ENCODE data around the gene BDKRB2.

DNA sequence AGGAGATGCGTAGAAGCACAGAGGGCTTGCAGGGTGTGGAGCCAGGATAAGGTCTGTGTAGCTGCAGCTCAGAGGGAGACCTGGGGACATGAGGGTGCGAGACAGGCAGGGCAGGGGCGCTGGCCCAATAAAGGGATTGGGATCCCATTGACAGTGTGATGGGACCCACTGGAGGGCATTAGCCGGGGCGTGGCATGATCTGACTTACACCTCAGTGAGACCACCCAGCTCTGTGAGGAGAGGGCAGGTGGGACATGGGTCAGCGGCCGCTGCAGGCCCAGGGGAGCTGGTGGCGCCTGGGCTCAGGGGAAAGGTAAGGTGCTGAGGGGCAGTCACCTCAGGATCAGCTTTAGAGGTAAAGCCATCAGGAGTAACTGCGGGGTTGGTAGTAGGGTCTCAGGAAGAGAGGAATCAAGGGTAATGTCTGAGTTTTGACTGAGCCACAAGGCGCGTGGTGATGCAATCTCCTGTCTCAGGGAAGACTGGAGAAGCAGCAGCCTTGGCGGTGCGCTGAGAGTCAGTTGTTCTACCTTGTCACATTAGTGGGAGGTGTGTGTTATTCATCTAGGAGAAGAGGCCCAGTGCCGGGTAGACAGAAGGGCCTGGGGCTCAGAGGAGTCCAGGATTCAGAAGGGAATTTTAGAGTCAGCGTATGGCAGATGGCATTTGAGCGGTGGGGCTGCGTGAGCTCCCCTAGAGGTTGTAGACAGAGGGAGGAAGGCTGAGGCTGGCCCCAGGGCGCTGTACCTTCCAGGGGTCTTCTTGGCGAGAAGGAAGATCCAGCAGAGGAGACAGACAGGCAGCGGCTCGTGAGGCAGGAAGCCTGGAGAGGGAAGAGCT lies 30.8 kb upstream of the BDKRB2 start:
- TF ChIP-seq ZNF384 (IDR thresholded peaks at IDR 0.05) (no peak), FOXK2 (IDR thresholded peaks at IDR 0.05) (no peak), FOXM1 (IDR thresholded peaks at IDR 0.05; ENCODE audit: borderline replicate concordance) (no peak), NFRKB (IDR thresholded peaks at IDR 0.05) (no peak), SP1 (IDR thresholded peaks at IDR 0.05) (no peak), FOXA1 (IDR thresholded peaks at IDR 0.05) (no peak), ELF4 (IDR thresholded peaks at IDR 0.05) (no peak), TARDBP (IDR thresholded peaks at IDR 0.05) (no peak), SUZ12 (IDR thresholded peaks at IDR 0.05) (no peak), BHLHE40 (IDR thresholded peaks at IDR 0.05; ENCODE audit: borderline replicate concordance) (no peak)
- TF ChIP-seq, protein P1, sequence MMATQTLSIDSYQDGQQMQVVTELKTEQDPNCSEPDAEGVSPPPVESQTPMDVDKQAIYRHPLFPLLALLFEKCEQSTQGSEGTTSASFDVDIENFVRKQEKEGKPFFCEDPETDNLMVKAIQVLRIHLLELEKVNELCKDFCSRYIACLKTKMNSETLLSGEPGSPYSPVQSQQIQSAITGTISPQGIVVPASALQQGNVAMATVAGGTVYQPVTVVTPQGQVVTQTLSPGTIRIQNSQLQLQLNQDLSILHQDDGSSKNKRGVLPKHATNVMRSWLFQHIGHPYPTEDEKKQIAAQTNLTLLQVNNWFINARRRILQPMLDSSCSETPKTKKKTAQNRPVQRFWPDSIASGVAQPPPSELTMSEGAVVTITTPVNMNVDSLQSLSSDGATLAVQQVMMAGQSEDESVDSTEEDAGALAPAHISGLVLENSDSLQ (IDR thresholded peaks at IDR 0.05), result no peak

Measured in HEK293T (cell line).